Endothelial cell of umbilical vein (primary cell): ENCODE data around the gene SLC33A1. TPM values are rescaled to one million over a fixed set of nuclear protein-coding genes. Genes with fewer than 3 reads are reported as not detected.
"Not testable (repeated sequence)": the region's sequence is repeated elsewhere in the genome, so short reads cannot be mapped to it uniquely, and the experiment has no call there.

Experiments used
- BruUV-seq: library from RNA; stranded (reverse); fragments of 400-500 nt; replicated peaks from 2 replicates; lab custom pipeline; 2021; lab: Mats Ljungman, UMichigan
- CTCF ChIA-PET: fragments of 300-600, 350-600 bp; sonication (Branson Sonifier 250); formaldehyde crosslinking; loops from one replicate; lab custom pipeline; 2021; ENCODE audit warnings: antibody characterized with exemption, inconsistent platforms; lab: Charles Lee
- POLR2A ChIA-PET: fragments of 300-600, 350-600 bp; sonication (Branson Sonifier 250); formaldehyde crosslinking; loops from one replicate; lab custom pipeline; 2021; ENCODE audit warnings: antibody characterized with exemption, inconsistent platforms; lab: Charles Lee
- DNase-seq: peaks from one replicate; pipeline ENCODE4 v3.0.0-alpha.2; 2011; ENCODE audit warnings: low read depth, low spot score
- FAIRE-seq: peaks from 2 replicates; lab custom pipeline; 2011; peaks lifted over from hg19 to GRCh38; lab: Jason Lieb, UNC
- H2AFZ ChIP-seq: 2 replicates; pipeline ENCODE4 v1.6.0; 2012; ENCODE audit warnings: low read depth, low read length, control low read depth, inconsistent platforms
- H3K27ac ChIP-seq: 2 replicates; pipeline ENCODE4 v1.5.1; 2011; ENCODE audit warnings: low read depth, mild to moderate bottlenecking, control low read depth, low read length, moderate library complexity; ENCODE audit not compliant: insufficient read depth
- H3K27me3 ChIP-seq, 2 experiments: 2 replicates each; pipeline versions ENCODE4 v1.6.0 to v1.6.1; 2011; ENCODE audit warnings: low read length in 2 of 2, mixed read lengths in 1 of 2; ENCODE audit not compliant: control insufficient read depth in 2 of 2, insufficient read depth in 2 of 2
- H3K36me3 ChIP-seq, 2 experiments: 2 replicates in 1 of 2; 3 replicates in 1 of 2; pipeline ENCODE4 v1.5.1; 2011; ENCODE audit warnings: low read length in 2 of 2, mild to moderate bottlenecking in 1 of 2, moderate library complexity in 1 of 2; ENCODE audit not compliant: control insufficient read depth in 2 of 2, insufficient read depth in 2 of 2; ENCODE audit errors: extremely low read depth in 1 of 2
- H3K4me1 ChIP-seq: 3 replicates; pipeline ENCODE4 v1.5.1; 2011; ENCODE audit warnings: mild to moderate bottlenecking, low read length; ENCODE audit not compliant: control insufficient read depth, insufficient read depth; ENCODE audit errors: extremely low read depth
- H3K4me2 ChIP-seq: 2 replicates; pipeline ENCODE4 v1.6.1; 2011; ENCODE audit warnings: low read length, control low read depth, mixed read lengths; ENCODE audit not compliant: insufficient read depth
- H3K4me3 ChIP-seq, 3 experiments: fragments of 200-600 bp in 1 of 3; sonication (generic), shearing (Covaris generic) in 1 of 3; replicated peaks in 1 of 3; 2 replicates each; pipeline ENCODE4 v1.5.1; 2011 to 2016; ENCODE audit warnings: control low read depth in 3 of 3, low read length in 3 of 3, mild to moderate bottlenecking in 2 of 3, inconsistent platforms in 1 of 3, low read depth in 1 of 3, moderate library complexity in 1 of 3; ENCODE audit not compliant: insufficient read depth in 1 of 3
- H3K79me2 ChIP-seq: 2 replicates; pipeline ENCODE4 v1.6.0; 2012; ENCODE audit warnings: low read length, inconsistent platforms; ENCODE audit not compliant: control insufficient read depth, insufficient read depth
- H3K9ac ChIP-seq: replicated peaks from 2 replicates; pipeline ENCODE3; 2011; ENCODE audit warnings: low read length, control low read depth; ENCODE audit not compliant: insufficient read depth; ENCODE audit errors: extremely low read depth
- H3K9me1 ChIP-seq: replicated peaks from 3 replicates; pipeline ENCODE4 v1.6.0; 2011; ENCODE audit warnings: mild to moderate bottlenecking, low read length; ENCODE audit not compliant: control insufficient read depth, insufficient read depth; ENCODE audit errors: extremely low read depth
- H3K9me3 ChIP-seq: replicated peaks from 2 replicates; pipeline ENCODE4 v1.5.1; 2012; ENCODE audit warnings: low read length, inconsistent platforms; ENCODE audit not compliant: control insufficient read depth, insufficient read depth
- H4K20me1 ChIP-seq: replicated peaks from 2 replicates; pipeline ENCODE3; 2011; ENCODE audit warnings: mild to moderate bottlenecking, low read length; ENCODE audit not compliant: control insufficient read depth, insufficient read depth; ENCODE audit errors: extremely low read depth
- CTCF ChIP-seq, 2 donors: IDR thresholded peaks; 1 replicate in 1 of 2; 2 replicates in 1 of 2; pipeline ENCODE4 v1.5.1; 2011; ENCODE audit warnings: low read length in 2 of 2, mild to moderate bottlenecking in 2 of 2, moderate library complexity in 2 of 2, control low read depth in 1 of 2, inconsistent platforms in 1 of 2, low read depth in 1 of 2; ENCODE audit not compliant: insufficient read depth in 1 of 2; ENCODE audit errors: extremely low read depth in 1 of 2
- EZH2 ChIP-seq: IDR thresholded peaks from 2 replicates; pipeline ENCODE4 v1.6.1; 2012; ENCODE audit warnings: borderline replicate concordance, low read depth, mild to moderate bottlenecking, moderate library complexity, low read length, inconsistent platforms; ENCODE audit not compliant: severe bottlenecking
- FOS ChIP-seq: IDR thresholded peaks from 2 replicates; pipeline ENCODE4 v1.6.1; 2011; ENCODE audit warnings: mild to moderate bottlenecking, low read length, moderate library complexity, borderline replicate concordance; ENCODE audit not compliant: insufficient read depth
- GATA2 ChIP-seq: IDR thresholded peaks from 2 replicates; pipeline ENCODE4 v1.7.0; 2011; ENCODE audit warnings: low read depth, mild to moderate bottlenecking, moderate library complexity, mixed read lengths, low read length; ENCODE audit not compliant: insufficient read length, insufficient read depth
- JUN ChIP-seq: IDR thresholded peaks from 2 replicates; pipeline ENCODE4 v1.6.1; 2011; ENCODE audit warnings: borderline replicate concordance, low read depth; ENCODE audit not compliant: insufficient read length, insufficient read depth
- MAX ChIP-seq: IDR thresholded peaks from 2 replicates; pipeline ENCODE4 v1.6.1; 2011; ENCODE audit not compliant: insufficient read depth, insufficient read length
- MYC ChIP-seq: IDR thresholded peaks from one replicate; pipeline ENCODE4 v1.6.1; 2011; ENCODE audit warnings: mild to moderate bottlenecking, low read depth, low read length
- POLR2A ChIP-seq: IDR thresholded peaks from 2 replicates; pipeline ENCODE4 v1.6.1; 2012; ENCODE audit warnings: low read depth, mild to moderate bottlenecking, control low read depth, low read length
- POLR2AphosphoS5 ChIP-seq: IDR thresholded peaks from 2 replicates; pipeline ENCODE4 v1.6.1; 2012; ENCODE audit warnings: low read depth, mild to moderate bottlenecking, control low read depth, low read length, moderate library complexity; ENCODE audit not compliant: insufficient read depth
- dilution Hi-C: fragments of 300-500 bp; cut with MboI; formaldehyde crosslinking; loops from one replicate; pipeline ENCODE4 v1.15.0; 2019; ENCODE audit warnings: low sequenced_read_pairs; ENCODE audit not compliant: extremely low pct_ligation_motif_present
- intact Hi-C: fragments of 100-400 bp; cut with micrococcal nuclease; formaldehyde crosslinking; loops from one replicate; pipeline ENCODE4 v1.10.0; 2022
- polyA plus RNA-seq, 4 experiments: library from polyadenylated mRNA; depleted of rRNA in 3 of 4; stranded (reverse) in 3 of 4; unstranded in 1 of 4; fragments of >200 nt; gene quantifications; 2 replicates each; pipeline versions ENCODE4 v1.2.1 to v1.2.3, GENCODE V29; 2011 to 2012; ENCODE audit warnings: missing spikeins in 1 of 4
- total RNA-seq: library from RNA; stranded (reverse); gene quantifications from 2 replicates; pipeline ENCODE4 v1.2.3, GENCODE V29; 2021

The SLC33A1 gene
- total and polyA plus RNA-seq, 2 donors (not counting 3 experiments of a cell fraction or from before 2014, with no cell fraction given), result 28.4 to 30.3 TPM

DNA sequence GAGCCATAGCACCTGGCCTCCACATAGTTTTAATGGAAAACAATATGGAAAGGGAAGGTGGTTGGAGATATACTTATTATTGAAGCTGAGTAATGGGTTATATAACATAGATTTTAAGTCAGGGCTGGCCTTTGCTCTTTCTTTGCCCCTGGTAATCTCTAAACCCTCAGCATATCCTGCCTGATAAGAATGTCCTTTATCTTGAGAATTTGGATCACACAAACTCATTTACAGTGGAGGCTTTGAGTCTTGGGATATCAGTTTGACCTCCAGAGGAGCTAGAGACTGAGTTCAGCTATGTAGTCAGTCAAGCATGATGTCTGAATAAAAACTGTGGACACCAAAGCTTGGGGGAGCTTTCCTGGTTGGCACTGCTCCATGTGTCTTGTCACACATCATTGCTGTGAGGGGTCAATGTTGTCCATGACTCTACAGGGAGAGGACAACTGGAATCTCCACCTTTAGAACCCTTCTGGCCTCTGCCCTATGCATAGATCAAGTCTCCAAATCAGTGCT, 39.1 kb downstream of the SLC33A1 start:
- Histone ChIP-seq H3K36me3 (no peaks in the 10 kb centered on the region), H3K4me3 (no peak overlapping the region), H3K4me2 (no peak overlapping the region), H3K4me1 (no peaks in the 10 kb centered on the region), H2AFZ (no peak overlapping the region), H3K9me3 (no peaks in the 10 kb centered on the region), H3K9ac (no peak overlapping the region), H3K27ac (no peak overlapping the region), H3K27me3 (no peaks in the 10 kb centered on the region), H3K9me1 (no peaks in the 10 kb centered on the region), H4K20me1 (no peaks in the 10 kb centered on the region), H3K79me2 (no peaks in the 10 kb centered on the region)
- no peak for DNase-seq
- TF ChIP-seq POLR2A (no peak), CTCF (IDR thresholded peaks at IDR 0.05; ENCODE audit: extremely low read depth in 1 of 2, insufficient read depth in 1 of 2, low read depth in 1 of 2, low read length in 2 of 2) (no peak), MAX (no peak), FOS (no peak), GATA2 (no peak), JUN (no peak), POLR2AphosphoS5 (no peak), MYC (no peak), EZH2 (no peak)
- CTCF ChIA-PET, result interaction anchor here (1.3 to 2.0 kb wide), 2 partner anchors 9 to 17 kb away, joined by 3 to 24 read pairs; partner anchors contain the start of gene C3orf33
- intact Hi-C loops (no loop called here), dilution Hi-C loops (no loop called here)
- no TSS peak for BruUV-seq
- POLR2A ChIA-PET, result interaction anchor here (0.5 kb wide), 1 partner anchor 14 kb away, joined by 6 read pairs; no protein-coding TSS in a partner anchor
- no peak for FAIRE-seq

- H2AFZ ChIP-seq, H3K9ac ChIP-seq, CTCF ChIA-PET, intact Hi-C loops, DNase-seq, H3K4me1 ChIP-seq, BruUV-seq, H3K9me1 ChIP-seq, H3K27ac ChIP-seq, H3K27me3 ChIP-seq, H3K36me3 ChIP-seq, H4K20me1 ChIP-seq, H3K4me3 ChIP-seq, POLR2A ChIA-PET, H3K79me2 ChIP-seq, H3K9me3 ChIP-seq, FAIRE-seq, H3K4me2 ChIP-seq, dilution Hi-C loops: not testable (repeated sequence)
Measured at GRCh38 chr3:155813224-155813623, 41.0 kb downstream of the SLC33A1 start.
